K562 (cell line): ENCODE measurements around the gene MARCKSL1. TPM values are rescaled to one million over a fixed set of nuclear protein-coding genes. Genes with fewer than 3 reads are reported as not detected.

ENCODE experiments used
- ATAC-seq: fragments of 200-7000 bp; cut with Tn5 transposase; 3 replicates; pipeline ENCODE4 v1.9.1; 2020; ENCODE audit warnings: moderate library complexity
- BruUV-seq: library from RNA; stranded (reverse); fragments of 400-500 nt; replicated peaks from 2 replicates; lab custom pipeline; 2021; lab: Mats Ljungman, UMichigan
- CTCF ChIA-PET: fragments of 300-600 bp; formaldehyde crosslinking; extraction: SDS; loops from one replicate; lab custom pipeline; 2021; ENCODE audit warnings: low intra/inter-chr PET ratio; lab: Yijun Ruan, JAX
- POLR2A ChIA-PET: fragments of 300-600, 350-650 bp; sonication (Branson Sonifier 250); formaldehyde crosslinking; extraction: SDS; loops from one replicate; lab custom pipeline; 2021; ENCODE audit warnings: antibody characterized with exemption, inconsistent platforms; lab: Yijun Ruan, JAX
- DNase-seq, 4 experiments: peaks; one replicate each; pipeline versions ENCODE4 v3.0.0 to v3.0.0-alpha.2; 2011 to 2018; ENCODE audit warnings: low spot score in 3 of 4, mixed read lengths in 3 of 4; ENCODE audit errors: extremely low read depth in 1 of 4
- FAIRE-seq: peaks from 2 replicates; lab custom pipeline; 2011; peaks lifted over from hg19 to GRCh38; lab: Jason Lieb, UNC
- H2AFZ ChIP-seq: 2 replicates; pipeline ENCODE4 v1.6.0; 2011; ENCODE audit warnings: low read depth, low read length, control low read depth, inconsistent platforms
- H3K27ac ChIP-seq: fragments of 200-600 bp; 3 replicates; pipeline ENCODE4 v1.8.0; 2011; ENCODE audit warnings: low read depth, mild to moderate bottlenecking, control low read depth, inconsistent platforms, low read length, moderate library complexity, mixed read lengths; ENCODE audit errors: extremely low read depth
- H3K27me3 ChIP-seq, 2 experiments: fragments of 300-600 bp in 1 of 2; 2 replicates in 1 of 2; 3 replicates in 1 of 2; pipeline versions ENCODE4 v1.6.0 to v1.8.0; 2011; ENCODE audit warnings: inconsistent platforms in 2 of 2, low read length in 2 of 2, mild to moderate bottlenecking in 1 of 2, mixed read lengths in 1 of 2, moderate library complexity in 1 of 2; ENCODE audit not compliant: control insufficient read depth in 2 of 2, insufficient read depth in 2 of 2
- H3K36me3 ChIP-seq: fragments of 300-600 bp; 3 replicates; pipeline ENCODE4 v1.8.0; 2011; ENCODE audit warnings: mild to moderate bottlenecking, low read length, inconsistent platforms; ENCODE audit not compliant: control insufficient read depth, insufficient read depth
- H3K4me1 ChIP-seq, 2 experiments: fragments of 200-600 bp in 1 of 2; replicated peaks in 1 of 2; 2 replicates in 1 of 2; 3 replicates in 1 of 2; pipeline versions ENCODE4 v1.5.1 to v1.8.0; 2011; ENCODE audit warnings: inconsistent platforms in 2 of 2, low read length in 2 of 2, mild to moderate bottlenecking in 1 of 2, mixed read lengths in 1 of 2, moderate library complexity in 1 of 2; ENCODE audit not compliant: control insufficient read depth in 2 of 2, insufficient read depth in 2 of 2
- H3K4me2 ChIP-seq: 2 replicates; pipeline ENCODE4 v1.6.1; 2011; ENCODE audit warnings: low read length, control low read depth, inconsistent platforms, mixed read lengths; ENCODE audit not compliant: insufficient read depth
- H3K4me3 ChIP-seq: fragments of 200-600 bp; sonication (generic), shearing (Covaris generic); 2 replicates; pipeline ENCODE4 v1.5.1; 2016; ENCODE audit warnings: control low read depth, inconsistent platforms
- H3K79me2 ChIP-seq: fragments of 200-600 bp; 3 replicates; pipeline ENCODE4 v1.8.0; 2011; ENCODE audit warnings: low read length, inconsistent platforms; ENCODE audit not compliant: control insufficient read depth, insufficient read depth
- H3K9ac ChIP-seq, 2 experiments: 2 replicates each; pipeline versions ENCODE4 v1.6.0 to v1.6.1; 2011; ENCODE audit warnings: low read depth in 2 of 2, low read length in 2 of 2, control low read depth in 1 of 2, inconsistent platforms in 1 of 2, mild to moderate bottlenecking in 1 of 2, mixed read lengths in 1 of 2; ENCODE audit not compliant: insufficient read depth in 1 of 2
- H3K9me1 ChIP-seq: one replicate; pipeline ENCODE4 v1.6.0; 2011; ENCODE audit warnings: inconsistent platforms, mild to moderate bottlenecking, low read length, moderate library complexity; ENCODE audit not compliant: control insufficient read depth, insufficient read depth
- H3K9me3 ChIP-seq: replicated peaks from 2 replicates; pipeline ENCODE4 v1.5.1; 2011; ENCODE audit warnings: low read depth, low read length, inconsistent platforms; ENCODE audit not compliant: control insufficient read depth, insufficient read depth
- H4K20me1 ChIP-seq: replicated peaks from 2 replicates; pipeline ENCODE4 v1.6.1; 2011; ENCODE audit warnings: low read length, inconsistent platforms, mixed read lengths; ENCODE audit not compliant: control insufficient read depth, insufficient read depth
- CAMTA2 ChIP-seq: fragments of 250-450 bp; sonication (Bioruptor Pico); conservative IDR thresholded peaks from 2 replicates; pipeline ENCODE4 v1.5.1; 2022
- CHD4 ChIP-seq: fragments of 200-600 bp; sonication (generic); IDR thresholded peaks from 3 replicates; pipeline ENCODE4 v1.6.1; 2012; ENCODE audit warnings: low read depth, mild to moderate bottlenecking, mixed read lengths, low read length, inconsistent platforms; ENCODE audit not compliant: insufficient read depth, insufficient replicate concordance, poor library complexity, severe bottlenecking
- DMBX1 ChIP-seq: fragments of 250-450 bp; sonication (Bioruptor Pico); IDR thresholded peaks from 2 replicates; pipeline ENCODE4 v1.8.0; 2022; ENCODE audit warnings: inconsistent platforms, mild to moderate bottlenecking, moderate library complexity, borderline replicate concordance
- GATAD2A ChIP-seq: fragments of 450-650 bp; IDR thresholded peaks from 2 replicates; pipeline ENCODE4 v1.6.1; 2017
- HDAC3 ChIP-seq: fragments of 450-650 bp; IDR thresholded peaks from 2 replicates; pipeline ENCODE4 v1.6.1; 2018; ENCODE audit warnings: borderline replicate concordance, mild to moderate bottlenecking, moderate library complexity; ENCODE audit not compliant: partially characterized antibody
- MBD1 ChIP-seq: fragments of 250-450 bp; sonication (Bioruptor Pico); IDR thresholded peaks from 2 replicates; pipeline ENCODE4 v1.8.0; 2022; ENCODE audit warnings: inconsistent platforms
- MBD2 ChIP-seq: sonication (generic); IDR thresholded peaks from 2 replicates; pipeline ENCODE4 v1.6.1; 2016; ENCODE audit warnings: low read depth, borderline replicate concordance
- MXD1 ChIP-seq: fragments of 250-450 bp; sonication (Bioruptor Pico); IDR thresholded peaks from 2 replicates; pipeline ENCODE4 v1.8.0; 2021; ENCODE audit warnings: borderline replicate concordance, mild to moderate bottlenecking, moderate library complexity; ENCODE audit not compliant: poor library complexity, severe bottlenecking
- NUFIP1 ChIP-seq: fragments of 450-650 bp; IDR thresholded peaks from 2 replicates; pipeline ENCODE4 v1.6.1; 2018; ENCODE audit not compliant: partially characterized antibody
- POLR2H ChIP-seq: IDR thresholded peaks from 2 replicates; pipeline ENCODE4 v1.6.1; 2016; ENCODE audit warnings: missing genetic modification characterization, low read depth, mild to moderate bottlenecking, control low read depth, missing compliant biosample characterization, moderate library complexity
- SREBF2 ChIP-seq: sonication (generic); formaldehyde crosslinking; IDR thresholded peaks from 2 replicates; pipeline ENCODE4 v1.4.0; 2020; ENCODE audit warnings: mild to moderate bottlenecking, missing genetic modification reagents
- ZBTB7A ChIP-seq: IDR thresholded peaks from 2 replicates; pipeline ENCODE4 v1.6.1; 2011; ENCODE audit warnings: low read depth, mild to moderate bottlenecking, low read length, moderate library complexity, borderline replicate concordance; ENCODE audit not compliant: control insufficient read depth
- ZFPM2 ChIP-seq: fragments of 250-450 bp; sonication (Bioruptor Pico); IDR thresholded peaks from 2 replicates; pipeline ENCODE4 v1.5.1; 2022; ENCODE audit warnings: mild to moderate bottlenecking
- ZNF408 ChIP-seq: fragments of 250-450 bp; sonication (Bioruptor Pico); IDR thresholded peaks from 2 replicates; pipeline ENCODE4 v1.4.0; 2020; ENCODE audit warnings: low read depth, mild to moderate bottlenecking, moderate library complexity
- WGBS: fragments of 100-300 bp; shearing (Covaris generic); methylation state at CpG from one replicate; pipeline ENCODE4 v1.1.6; 2016; ENCODE audit warnings: low coverage, mixed read lengths; ENCODE audit not compliant: insufficient coverage; ENCODE audit errors: missing lambda C conversion rate; 5-methylcytosine and 5-hydroxymethylcytosine counted together
- in situ Hi-C: fragments of 300-500 bp; cut with MboI; formaldehyde crosslinking; loops from 4 replicates; pipeline ENCODE4 v1.15.0; 2018; ENCODE audit warnings: inconsistent platforms, mixed read lengths
- intact Hi-C: fragments of 100-400 bp; cut with micrococcal nuclease; formaldehyde crosslinking; loops from 2 replicates; pipeline ENCODE4 v1.14.2; 2022
- polyA plus RNA-seq, 8 experiments: library from polyadenylated mRNA; depleted of rRNA in 4 of 8; stranded (reverse) in 5 of 8; unstranded in 3 of 8; fragments of >200 nt; fragmentation: Nextera tagmentation in 2 of 8; fragmentation: Illumina TruSeq in 1 of 8; extraction: Ambion mirVana in 2 of 8; extraction: Trizol in 1 of 8; gene quantifications; 2 replicates each; pipeline versions ENCODE4 v1.2.1 to v1.2.3, GENCODE V29; 2011 to 2014; ENCODE audit warnings: inconsistent platforms in 1 of 8, missing spikeins in 1 of 8
- total RNA-seq, 7 experiments: library from RNA; depleted of rRNA in 6 of 7; stranded (reverse); fragments of >200 nt in 6 of 7; fragmentation: Illumina TruSeq in 2 of 7; extraction: Trizol in 2 of 7; gene quantifications; 2 replicates each; pipeline versions ENCODE4 v1.2.1 to v1.2.3, GENCODE V29; 2011 to 2021; ENCODE audit warnings: low replicate concordance in 1 of 7
- TF ChIP-seq, protein P1 (sequence below), 2 experiments: fragments of 450-650 bp; IDR thresholded peaks; 2 replicates each; pipeline ENCODE4 v1.6.1; 2016
- TF ChIP-seq, protein P2 (sequence below): fragments of 450-650 bp; IDR thresholded peaks from one replicate; pipeline ENCODE4 v1.6.1; 2018; ENCODE audit warnings: mild to moderate bottlenecking, moderate library complexity; ENCODE audit not compliant: partially characterized antibody

Gene MARCKSL1
- total and polyA plus RNA-seq, 9 of the 15 experiments (the other 6 are each of a cell fraction or from before 2014, with no cell fraction given) = 14.7 to 325 (median 155) TPM

GRCh38 chr1:32350785-32351398 is 14.9 kb upstream of the MARCKSL1 start:
- 7% methylated on average over 27 of the region's 28 CpGs for WGBS
- ATAC-seq (peak; percentile 68), DNase-seq (peak; percentile 88 to 97 (median 97)), FAIRE-seq (no peak)
- peaks cover 7% of the 10 kb centered on the region; the same call in 1 of the 3 replicates for H3K36me3 ChIP-seq
- no TSS peak for BruUV-seq
- ChIA-PET POLR2A (interaction anchor here (0.8 to 3.8 kb wide), 10 partner anchors 9 to 499 kb away, joined by 3 to 30 read pairs (median 6); partner anchors contain the start of gene MARCKSL1), CTCF (no interaction called here)
- intact Hi-C loops (loop anchor here (2.0 to 5.0 kb wide), 2 partner anchors 42 to 151 kb away; no protein-coding TSS in a partner anchor), in situ Hi-C loops (no loop called here)
- H3K4me2 ChIP-seq = peak overlapping the region; percentile 91; the same call in 1 of the 2 replicates
- H3K4me3 ChIP-seq = peak overlapping the region; percentile 83
- peak overlapping the region; percentile 90 to 93; a peak in 3 of 4 replicates for H3K9ac ChIP-seq
- peaks cover 12% of the 10 kb centered on the region; the same call in 2 of the 3 replicates for H3K79me2 ChIP-seq
- peaks cover 37 to 52% of the 10 kb centered on the region in 2 experiments for H3K4me1 ChIP-seq
- H3K9me3 ChIP-seq = no peaks in the 10 kb centered on the region; the same call in 1 of the 2 replicates
- no peaks in the 10 kb centered on the region for H3K27me3 ChIP-seq
- no peaks in the 10 kb centered on the region for H3K9me1 ChIP-seq
- H4K20me1 ChIP-seq = 0 out of 2 replicates have a peak, but pooled peaks cover 6% of the 10 kb centered on the region
- peak overlapping the region; percentile 100 for H2AFZ ChIP-seq
- peak overlapping the region; percentile 96 for H3K27ac ChIP-seq
- no peak for TF ChIP-seq MBD1 (CRISPR knock-in tag)
- peak; percentile 24 for TF ChIP-seq MXD1 (CRISPR knock-in tag)
- no peak for TF ChIP-seq ZFPM2 (CRISPR knock-in tag)
- no peak for TF ChIP-seq HDAC3
- 0 out of 2 replicates have a peak, but pooled peaks have one; percentile 48 for TF ChIP-seq SREBF2 (CRISPR knock-in tag)
- TF ChIP-seq ZBTB7A = peak; percentile 85
- no peak for TF ChIP-seq POLR2H (tag)
- peak; percentile 56; the same call in 1 of the 2 replicates for TF ChIP-seq GATAD2A
- TF ChIP-seq MBD2 = 0 out of 2 replicates have a peak, but pooled peaks have one; percentile 31
- TF ChIP-seq ZNF408 (CRISPR knock-in tag) = no peak
- peak; percentile 85 for TF ChIP-seq NUFIP1
- TF ChIP-seq, protein P1, sequence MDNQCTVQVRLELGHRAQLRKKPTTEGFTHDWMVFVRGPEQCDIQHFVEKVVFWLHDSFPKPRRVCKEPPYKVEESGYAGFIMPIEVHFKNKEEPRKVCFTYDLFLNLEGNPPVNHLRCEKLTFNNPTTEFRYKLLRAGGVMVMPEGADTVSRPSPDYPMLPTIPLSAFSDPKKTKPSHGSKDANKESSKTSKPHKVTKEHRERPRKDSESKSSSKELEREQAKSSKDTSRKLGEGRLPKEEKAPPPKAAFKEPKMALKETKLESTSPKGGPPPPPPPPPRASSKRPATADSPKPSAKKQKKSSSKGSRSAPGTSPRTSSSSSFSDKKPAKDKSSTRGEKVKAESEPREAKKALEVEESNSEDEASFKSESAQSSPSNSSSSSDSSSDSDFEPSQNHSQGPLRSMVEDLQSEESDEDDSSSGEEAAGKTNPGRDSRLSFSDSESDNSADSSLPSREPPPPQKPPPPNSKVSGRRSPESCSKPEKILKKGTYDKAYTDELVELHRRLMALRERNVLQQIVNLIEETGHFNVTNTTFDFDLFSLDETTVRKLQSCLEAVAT (IDR thresholded peaks at IDR 0.05) = 0 out of 4 replicates have a peak, but pooled peaks of 1 of the 2 experiments have one; percentile 51
- no peak for TF ChIP-seq CAMTA2 (CRISPR knock-in tag)
- TF ChIP-seq, protein P2, sequence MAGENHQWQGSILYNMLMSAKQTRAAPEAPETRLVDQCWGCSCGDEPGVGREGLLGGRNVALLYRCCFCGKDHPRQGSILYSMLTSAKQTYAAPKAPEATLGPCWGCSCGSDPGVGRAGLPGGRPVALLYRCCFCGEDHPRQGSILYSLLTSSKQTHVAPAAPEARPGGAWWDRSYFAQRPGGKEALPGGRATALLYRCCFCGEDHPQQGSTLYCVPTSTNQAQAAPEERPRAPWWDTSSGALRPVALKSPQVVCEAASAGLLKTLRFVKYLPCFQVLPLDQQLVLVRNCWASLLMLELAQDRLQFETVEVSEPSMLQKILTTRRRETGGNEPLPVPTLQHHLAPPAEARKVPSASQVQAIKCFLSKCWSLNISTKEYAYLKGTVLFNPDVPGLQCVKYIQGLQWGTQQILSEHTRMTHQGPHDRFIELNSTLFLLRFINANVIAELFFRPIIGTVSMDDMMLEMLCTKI = no peak
- no peak for TF ChIP-seq CHD4
- TF ChIP-seq DMBX1 (CRISPR knock-in tag) = peak; percentile 96
